HEK293 (cell line): ENCODE results near the gene ESPL1.
A peak's percentile ranks its signal among the peaks of the same experiment; 100 is the strongest.

Experiments used
- GFI1B ChIP-seq: fragments of 450-650 bp; formaldehyde crosslinking; IDR thresholded peaks from 2 replicates; pipeline ENCODE4 v1.5.1; 2016; ENCODE audit warnings: missing biosample characterization, missing genetic modification characterization
- HOXA7 ChIP-seq: sonication (generic); formaldehyde crosslinking; IDR thresholded peaks from 2 replicates; pipeline ENCODE4 v1.8.1; 2022; ENCODE audit warnings: missing genetic modification reagents, borderline replicate concordance
- IKZF3 ChIP-seq: fragments of 450-650 bp; IDR thresholded peaks from 2 replicates; pipeline ENCODE4 v1.5.0; 2018; ENCODE audit warnings: missing biosample characterization, mild to moderate bottlenecking, missing genetic modification characterization, moderate library complexity
- KLF16 ChIP-seq: fragments of 450-650 bp; formaldehyde crosslinking; IDR thresholded peaks from 2 replicates; pipeline ENCODE4 v1.5.1; 2017; ENCODE audit warnings: missing biosample characterization, missing genetic modification characterization
- KLF8 ChIP-seq: fragments of 450-650 bp; formaldehyde crosslinking; IDR thresholded peaks from 2 replicates; pipeline ENCODE4 v1.5.1; 2016; ENCODE audit warnings: missing biosample characterization, missing genetic modification characterization
- MEIS1 ChIP-seq: sonication (generic); formaldehyde crosslinking; IDR thresholded peaks from 2 replicates; pipeline ENCODE4 v1.8.1; 2022; ENCODE audit warnings: missing genetic modification reagents, mild to moderate bottlenecking, borderline replicate concordance
- MZF1 ChIP-seq: fragments of 450-650 bp; formaldehyde crosslinking; IDR thresholded peaks from 2 replicates; pipeline ENCODE4 v1.5.1; 2017; ENCODE audit warnings: missing biosample characterization, missing genetic modification characterization, borderline replicate concordance
- SCRT2 ChIP-seq: fragments of 450-650 bp; formaldehyde crosslinking; IDR thresholded peaks from 2 replicates; pipeline ENCODE4 v1.5.1; 2016; ENCODE audit warnings: missing biosample characterization, missing genetic modification characterization
- TSHZ1 ChIP-seq: fragments of 450-650 bp; formaldehyde crosslinking; IDR thresholded peaks from 2 replicates; pipeline ENCODE4 v1.5.1; 2016; ENCODE audit warnings: missing biosample characterization, missing genetic modification characterization, borderline replicate concordance
- ZNF112 ChIP-seq: fragments of 450-650 bp; formaldehyde crosslinking; IDR thresholded peaks from 2 replicates; pipeline ENCODE4 v1.5.0; 2017; ENCODE audit warnings: missing biosample characterization, missing genetic modification characterization
- ZNF133 ChIP-seq: fragments of 450-650 bp; formaldehyde crosslinking; IDR thresholded peaks from 2 replicates; pipeline ENCODE4 v1.5.1; 2016; ENCODE audit warnings: missing biosample characterization, missing genetic modification characterization
- ZNF155 ChIP-seq: fragments of 450-650 bp; formaldehyde crosslinking; IDR thresholded peaks from 2 replicates; pipeline ENCODE4 v1.5.1; 2016; ENCODE audit warnings: missing biosample characterization, missing genetic modification characterization
- ZNF175 ChIP-seq: fragments of 450-650 bp; formaldehyde crosslinking; IDR thresholded peaks from 2 replicates; pipeline ENCODE4 v1.5.1; 2016; ENCODE audit warnings: missing biosample characterization, missing genetic modification characterization
- ZNF223 ChIP-seq: fragments of 450-650 bp; formaldehyde crosslinking; IDR thresholded peaks from 2 replicates; pipeline ENCODE4 v1.5.1; 2016; ENCODE audit warnings: missing biosample characterization, missing genetic modification characterization
- ZNF24 ChIP-seq: fragments of 450-650 bp; formaldehyde crosslinking; IDR thresholded peaks from 2 replicates; pipeline ENCODE4 v1.5.1; 2016; ENCODE audit warnings: missing biosample characterization, missing genetic modification characterization
- ZNF302 ChIP-seq: fragments of 450-650 bp; formaldehyde crosslinking; IDR thresholded peaks from 2 replicates; pipeline ENCODE4 v1.5.1; 2016; ENCODE audit warnings: missing biosample characterization, missing genetic modification characterization, low read depth
- ZNF311 ChIP-seq: fragments of 450-650 bp; formaldehyde crosslinking; IDR thresholded peaks from 2 replicates; pipeline ENCODE4 v1.5.1; 2017; ENCODE audit warnings: missing biosample characterization, missing genetic modification characterization, borderline replicate concordance
- ZNF324 ChIP-seq: fragments of 450-650 bp; formaldehyde crosslinking; IDR thresholded peaks from 2 replicates; pipeline ENCODE4 v1.5.1; 2016; ENCODE audit warnings: missing biosample characterization, missing genetic modification characterization
- ZNF341 ChIP-seq: fragments of 450-650 bp; formaldehyde crosslinking; IDR thresholded peaks from 2 replicates; pipeline ENCODE4; 2016; ENCODE audit warnings: low read depth, missing biosample characterization, missing genetic modification characterization
- ZNF366 ChIP-seq: fragments of 450-650 bp; formaldehyde crosslinking; conservative IDR thresholded peaks from 2 replicates; pipeline ENCODE4 v1.5.1; 2016; ENCODE audit warnings: missing biosample characterization, missing genetic modification characterization
- ZNF391 ChIP-seq: fragments of 450-650 bp; formaldehyde crosslinking; IDR thresholded peaks from 2 replicates; pipeline ENCODE4 v1.5.1; 2016; ENCODE audit warnings: low read depth, missing biosample characterization, missing genetic modification characterization, borderline replicate concordance
- ZNF514 ChIP-seq: fragments of 450-650 bp; formaldehyde crosslinking; IDR thresholded peaks from 2 replicates; pipeline ENCODE4 v1.5.1; 2016; ENCODE audit warnings: missing biosample characterization, missing genetic modification characterization
- ZNF530 ChIP-seq: fragments of 450-650 bp; formaldehyde crosslinking; IDR thresholded peaks from 2 replicates; pipeline ENCODE4 v1.5.1; 2016; ENCODE audit warnings: low read depth, missing biosample characterization, missing genetic modification characterization
- ZNF544 ChIP-seq: fragments of 450-650 bp; formaldehyde crosslinking; IDR thresholded peaks from 2 replicates; pipeline ENCODE4 v1.5.0; 2017; ENCODE audit warnings: missing biosample characterization, missing genetic modification characterization
- ZNF549 ChIP-seq: fragments of 450-650 bp; IDR thresholded peaks from 2 replicates; pipeline ENCODE4 v1.5.1; 2018; ENCODE audit warnings: missing biosample characterization, missing genetic modification characterization, mild to moderate bottlenecking, inconsistent platforms, moderate library complexity
- ZNF621 ChIP-seq: fragments of 450-650 bp; formaldehyde crosslinking; IDR thresholded peaks from 2 replicates; pipeline ENCODE4 v1.5.1; 2017; ENCODE audit warnings: missing biosample characterization, missing genetic modification characterization
- ZNF76 ChIP-seq: fragments of 450-650 bp; formaldehyde crosslinking; IDR thresholded peaks from 2 replicates; pipeline ENCODE4; 2016; ENCODE audit warnings: low read depth, missing biosample characterization, missing genetic modification characterization, borderline replicate concordance
- TF ChIP-seq, protein P1 (sequence below): sonication (generic); formaldehyde crosslinking; IDR thresholded peaks from 2 replicates; pipeline ENCODE4 v1.8.1; 2022; ENCODE audit warnings: mild to moderate bottlenecking, moderate library complexity, missing genetic modification reagents
- TF ChIP-seq, protein P2 (sequence below): fragments of 450-650 bp; IDR thresholded peaks from 2 replicates; pipeline ENCODE4 v1.5.1; 2018; ENCODE audit warnings: missing biosample characterization, mild to moderate bottlenecking, missing genetic modification characterization
- TF ChIP-seq, protein P3 (sequence below): fragments of 450-650 bp; formaldehyde crosslinking; IDR thresholded peaks from 2 replicates; pipeline ENCODE4 v1.5.1; 2016; ENCODE audit warnings: missing biosample characterization, missing genetic modification characterization
- TF ChIP-seq, protein P4 (sequence below): fragments of 450-650 bp; formaldehyde crosslinking; IDR thresholded peaks from 2 replicates; pipeline ENCODE4 v1.5.1; 2016; ENCODE audit warnings: missing biosample characterization, missing genetic modification characterization

ESPL1 gene

GRCh38 chr12:53267999-53268629 lies at the start of gene ESPL1 (continued):
- TF ChIP-seq IKZF3 (no peak), ZNF112 (tag by site-specific recombination) (no peak), ZNF175 (no peak), ZNF311 (tag by site-specific recombination) (no peak), ZNF621 (tag by site-specific recombination) (no peak), ZNF223 (no peak), KLF16 (tag by site-specific recombination) (peak; percentile 56; the same call in 1 of the 2 replicates), SCRT2 (tag by site-specific recombination) (peak; percentile 77), ZNF324 (tag by site-specific recombination) (peak; percentile 49; the same call in 1 of the 2 replicates), ZNF391 (tag by site-specific recombination) (peak; percentile 41; the same call in 1 of the 2 replicates), ZNF341 (tag by site-specific recombination) (peak; percentile 90), TSHZ1 (tag by site-specific recombination) (no peak), ZNF514 (tag by site-specific recombination) (no peak), ZNF302 (tag by site-specific recombination) (no peak), ZNF366 (tag by site-specific recombination) (no peak), MEIS1 (CRISPR knock-in tag) (no peak), GFI1B (tag by site-specific recombination) (no peak), ZNF24 (tag by site-specific recombination) (peak; percentile 42; the same call in 1 of the 2 replicates), MZF1 (tag by site-specific recombination) (no peak), ZNF530 (tag by site-specific recombination) (no peak), HOXA7 (CRISPR knock-in tag) (no peak), KLF8 (tag by site-specific recombination) (peak; percentile 92; the same call in 1 of the 2 replicates), ZNF549 (tag by site-specific recombination) (no peak), ZNF76 (tag by site-specific recombination) (peak; percentile 99), ZNF133 (tag by site-specific recombination) (no peak), ZNF155 (tag by site-specific recombination) (no peak), ZNF544 (tag by site-specific recombination) (no peak)
- TF ChIP-seq, protein P1, sequence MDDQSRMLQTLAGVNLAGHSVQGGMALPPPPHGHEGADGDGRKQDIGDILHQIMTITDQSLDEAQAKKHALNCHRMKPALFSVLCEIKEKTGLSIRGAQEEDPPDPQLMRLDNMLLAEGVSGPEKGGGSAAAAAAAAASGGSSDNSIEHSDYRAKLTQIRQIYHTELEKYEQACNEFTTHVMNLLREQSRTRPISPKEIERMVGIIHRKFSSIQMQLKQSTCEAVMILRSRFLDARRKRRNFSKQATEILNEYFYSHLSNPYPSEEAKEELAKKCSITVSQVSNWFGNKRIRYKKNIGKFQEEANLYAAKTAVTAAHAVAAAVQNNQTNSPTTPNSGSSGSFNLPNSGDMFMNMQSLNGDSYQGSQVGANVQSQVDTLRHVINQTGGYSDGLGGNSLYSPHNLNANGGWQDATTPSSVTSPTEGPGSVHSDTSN (CRISPR knock-in tag) = no peak
- TF ChIP-seq, protein P2, sequence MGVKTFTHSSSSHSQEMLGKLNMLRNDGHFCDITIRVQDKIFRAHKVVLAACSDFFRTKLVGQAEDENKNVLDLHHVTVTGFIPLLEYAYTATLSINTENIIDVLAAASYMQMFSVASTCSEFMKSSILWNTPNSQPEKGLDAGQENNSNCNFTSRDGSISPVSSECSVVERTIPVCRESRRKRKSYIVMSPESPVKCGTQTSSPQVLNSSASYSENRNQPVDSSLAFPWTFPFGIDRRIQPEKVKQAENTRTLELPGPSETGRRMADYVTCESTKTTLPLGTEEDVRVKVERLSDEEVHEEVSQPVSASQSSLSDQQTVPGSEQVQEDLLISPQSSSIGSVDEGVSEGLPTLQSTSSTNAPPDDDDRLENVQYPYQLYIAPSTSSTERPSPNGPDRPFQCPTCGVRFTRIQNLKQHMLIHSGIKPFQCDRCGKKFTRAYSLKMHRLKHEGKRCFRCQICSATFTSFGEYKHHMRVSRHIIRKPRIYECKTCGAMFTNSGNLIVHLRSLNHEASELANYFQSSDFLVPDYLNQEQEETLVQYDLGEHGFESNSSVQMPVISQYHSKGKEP = no peak
- TF ChIP-seq, protein P3, sequence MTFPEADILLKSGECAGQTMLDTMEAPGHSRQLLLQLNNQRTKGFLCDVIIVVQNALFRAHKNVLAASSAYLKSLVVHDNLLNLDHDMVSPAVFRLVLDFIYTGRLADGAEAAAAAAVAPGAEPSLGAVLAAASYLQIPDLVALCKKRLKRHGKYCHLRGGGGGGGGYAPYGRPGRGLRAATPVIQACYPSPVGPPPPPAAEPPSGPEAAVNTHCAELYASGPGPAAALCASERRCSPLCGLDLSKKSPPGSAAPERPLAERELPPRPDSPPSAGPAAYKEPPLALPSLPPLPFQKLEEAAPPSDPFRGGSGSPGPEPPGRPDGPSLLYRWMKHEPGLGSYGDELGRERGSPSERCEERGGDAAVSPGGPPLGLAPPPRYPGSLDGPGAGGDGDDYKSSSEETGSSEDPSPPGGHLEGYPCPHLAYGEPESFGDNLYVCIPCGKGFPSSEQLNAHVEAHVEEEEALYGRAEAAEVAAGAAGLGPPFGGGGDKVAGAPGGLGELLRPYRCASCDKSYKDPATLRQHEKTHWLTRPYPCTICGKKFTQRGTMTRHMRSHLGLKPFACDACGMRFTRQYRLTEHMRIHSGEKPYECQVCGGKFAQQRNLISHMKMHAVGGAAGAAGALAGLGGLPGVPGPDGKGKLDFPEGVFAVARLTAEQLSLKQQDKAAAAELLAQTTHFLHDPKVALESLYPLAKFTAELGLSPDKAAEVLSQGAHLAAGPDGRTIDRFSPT (tag by site-specific recombination) = no peak
- TF ChIP-seq, protein P4, sequence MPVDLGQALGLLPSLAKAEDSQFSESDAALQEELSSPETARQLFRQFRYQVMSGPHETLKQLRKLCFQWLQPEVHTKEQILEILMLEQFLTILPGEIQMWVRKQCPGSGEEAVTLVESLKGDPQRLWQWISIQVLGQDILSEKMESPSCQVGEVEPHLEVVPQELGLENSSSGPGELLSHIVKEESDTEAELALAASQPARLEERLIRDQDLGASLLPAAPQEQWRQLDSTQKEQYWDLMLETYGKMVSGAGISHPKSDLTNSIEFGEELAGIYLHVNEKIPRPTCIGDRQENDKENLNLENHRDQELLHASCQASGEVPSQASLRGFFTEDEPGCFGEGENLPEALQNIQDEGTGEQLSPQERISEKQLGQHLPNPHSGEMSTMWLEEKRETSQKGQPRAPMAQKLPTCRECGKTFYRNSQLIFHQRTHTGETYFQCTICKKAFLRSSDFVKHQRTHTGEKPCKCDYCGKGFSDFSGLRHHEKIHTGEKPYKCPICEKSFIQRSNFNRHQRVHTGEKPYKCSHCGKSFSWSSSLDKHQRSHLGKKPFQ (tag by site-specific recombination) = no peak
